ENCODE measurements around the gene RHBDF1. TPM values are rescaled to one million over a fixed set of nuclear protein-coding genes. Genes with fewer than 3 reads are reported as not detected.

RHBDF1 gene
- total and polyA plus RNA-seq, 12 donors: 2.3 to 55.7 (median 7.6) TPM

GRCh38 chr16:92431-93339 is 20.3 kb upstream of the RHBDF1 start:
- no peak for TF ChIP-seq CTCF (IDR thresholded peaks at IDR 0.05)
- TF ChIP-seq POLR2A (IDR thresholded peaks at IDR 0.05): no peak
- intact Hi-C loops (cut with DNase I): no loop called here
- Histone ChIP-seq H3K27ac (no peak overlapping the region), H3K27me3 (no peaks in the 10 kb centered on the region), H3K4me3 (no peak overlapping the region), H3K36me3 (replicated peaks in 1 of 2) (peaks cover 0 to 28% of the 10 kb centered on the region in 2 donors), H3K9me3 (replicated peaks in 1 of 3) (no peaks in the 10 kb centered on the region), H3K4me1 (replicated peaks in 1 of 2) (peaks cover 0 to 7% of the 10 kb centered on the region in 2 donors)
- peak in 2 of 7 donors; percentile 62 to 68 for DNase-seq
- WGBS, 4 donors: 74 to 84% (median 78%) methylated on average over 10 to 15 of the region's 15 CpGs; no CpG with 5 or more reads in 1 of the 4 donors

GRCh38 chr16:91484-91883 is 19.1 kb upstream of the RHBDF1 start:
- Histone ChIP-seq H3K4me1 (replicated peaks in 1 of 2) (peaks cover 0 to 7% of the 10 kb centered on the region in 2 donors), H3K36me3 (replicated peaks in 1 of 2) (peaks cover 0 to 34% of the 10 kb centered on the region in 2 donors), H3K27me3 (no peaks in the 10 kb centered on the region), H3K4me3 (no peak overlapping the region), H3K27ac (peak overlapping the region in 2 of 5 donors; percentile 5 to 20), H3K9me3 (replicated peaks in 1 of 3) (no peaks in the 10 kb centered on the region)
- intact Hi-C loops (cut with DNase I): no loop called here
- TF ChIP-seq CTCF (IDR thresholded peaks at IDR 0.05): no peak
- peak in 1 of 2 donors; percentile 26 for TF ChIP-seq POLR2A (IDR thresholded peaks at IDR 0.05)
- 25 to 59% (median 35%) methylated on average over 7 to 9 of the region's 9 CpGs for WGBS, 4 donors
- peak in 6 of 7 donors; percentile 67 to 80 (median 76) for DNase-seq

- Histone ChIP-seq H3K9me3 (replicated peaks in 1 of 3) (no peaks in the 10 kb centered on the region), H3K27me3 (no peaks in the 10 kb centered on the region), H3K36me3 (replicated peaks in 1 of 2) (peaks cover 0 to 50% of the 10 kb centered on the region in 2 donors), H3K4me3 (no peak overlapping the region), H3K27ac (no peak overlapping the region), H3K4me1 (replicated peaks in 1 of 2) (peaks cover 0 to 17% of the 10 kb centered on the region in 2 donors)
- TF ChIP-seq POLR2A (IDR thresholded peaks at IDR 0.05) (no peak), CTCF (IDR thresholded peaks at IDR 0.05) (no peak)
- intact Hi-C loops (cut with DNase I): no loop called here
- no peak for DNase-seq
- WGBS, 4 donors: 91 to 100% (median 93%) methylated on average over 1 to 30 of the region's 30 CpGs
Measured at GRCh38 chr16:89391-90302, 17.2 kb upstream of the RHBDF1 start.

- peaks cover 0 to 57% of the 10 kb centered on the region in 2 donors for H3K36me3 ChIP-seq (replicated peaks in 1 of 2)
- WGBS, 4 donors: 94 to 98% (median 96%) methylated on average over 4 to 14 of the region's 14 CpGs
- H3K4me1 ChIP-seq (replicated peaks in 1 of 2): peaks cover 6 to 27% of the 10 kb centered on the region in 2 donors
- DNase-seq: no peak
- no peaks in the 10 kb centered on the region for H3K9me3 ChIP-seq (replicated peaks in 1 of 3)
- TF ChIP-seq POLR2A (IDR thresholded peaks at IDR 0.05) (no peak), CTCF (IDR thresholded peaks at IDR 0.05) (no peak)
- H3K27me3 ChIP-seq: no peaks in the 10 kb centered on the region
- H3K27ac ChIP-seq: no peak overlapping the region
- intact Hi-C loops (cut with DNase I): no loop called here
- H3K4me3 ChIP-seq: no peak overlapping the region
Measured at GRCh38 chr16:88613-89012, 16.2 kb upstream of the RHBDF1 start.
